Measurements from ENCODE around the gene STBD1. TPM values are rescaled to one million over a fixed set of nuclear protein-coding genes. Genes with fewer than 3 reads are reported as not detected.

The STBD1 gene
- total RNA-seq, 1 donor from 2014 or later: 4.1 TPM

DNA sequence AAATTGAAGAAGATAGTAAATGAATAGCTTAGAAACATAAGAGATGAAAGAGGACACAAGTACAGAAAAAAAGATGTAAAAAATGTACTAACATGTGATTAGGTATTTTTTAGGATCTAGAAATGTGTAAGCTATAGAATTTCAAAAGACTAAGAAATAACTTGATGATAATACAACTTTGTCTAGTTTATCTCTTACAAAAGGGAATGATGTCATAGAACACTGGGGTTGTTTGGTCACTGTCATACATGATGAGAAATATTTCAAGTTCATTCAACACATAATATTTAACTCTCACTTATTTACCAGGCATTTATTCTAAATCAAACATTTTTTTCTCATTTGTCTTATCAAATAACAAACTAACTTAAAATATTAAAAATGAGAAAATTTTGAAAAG lies 18.5 kb downstream of the STBD1 start:
- no peak for DNase-seq (ENCODE audit: extremely low spot score, unreplicated experiment)
- Mint-ChIP-seq H3K9me3 (peaks cover 25% of the 10 kb centered on the region), H3K27ac (no peak overlapping the region), H3K27me3 (no peaks in the 10 kb centered on the region), H3K36me3 (no peaks in the 10 kb centered on the region), H3K4me1 (ENCODE audit: unreplicated experiment) (no peaks in the 10 kb centered on the region), H3K4me3 (no peak overlapping the region)
- no peak for TF ChIP-seq CTCF (conservative IDR thresholded peaks at IDR 0.05)

DNA sequence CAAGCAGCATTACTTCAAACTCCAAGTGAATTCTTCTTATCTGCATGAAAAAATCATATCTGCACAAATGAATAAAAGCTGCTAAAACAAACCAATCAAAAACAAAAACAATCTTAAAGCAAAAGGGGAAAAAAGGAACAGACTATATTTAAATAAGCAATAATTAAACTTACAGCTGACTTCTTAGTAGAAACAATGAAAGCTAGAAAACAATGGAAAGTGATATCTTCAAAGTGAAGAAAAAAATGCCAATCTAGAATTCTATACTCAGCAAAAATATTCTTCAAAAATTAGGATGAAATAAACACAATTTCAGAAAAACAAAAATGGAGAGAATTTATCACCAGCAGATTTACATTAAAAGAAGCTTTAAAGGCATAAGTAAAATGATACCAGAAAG lies 20.0 kb downstream of the STBD1 start:
- Mint-ChIP-seq H3K4me1 (ENCODE audit: unreplicated experiment) (no peaks in the 10 kb centered on the region), H3K27ac (no peak overlapping the region), H3K27me3 (no peaks in the 10 kb centered on the region), H3K9me3 (peaks cover 13% of the 10 kb centered on the region), H3K36me3 (no peaks in the 10 kb centered on the region), H3K4me3 (no peak overlapping the region)
- no peak for TF ChIP-seq CTCF (conservative IDR thresholded peaks at IDR 0.05)
- no peak for DNase-seq (ENCODE audit: extremely low spot score, unreplicated experiment)

DNA sequence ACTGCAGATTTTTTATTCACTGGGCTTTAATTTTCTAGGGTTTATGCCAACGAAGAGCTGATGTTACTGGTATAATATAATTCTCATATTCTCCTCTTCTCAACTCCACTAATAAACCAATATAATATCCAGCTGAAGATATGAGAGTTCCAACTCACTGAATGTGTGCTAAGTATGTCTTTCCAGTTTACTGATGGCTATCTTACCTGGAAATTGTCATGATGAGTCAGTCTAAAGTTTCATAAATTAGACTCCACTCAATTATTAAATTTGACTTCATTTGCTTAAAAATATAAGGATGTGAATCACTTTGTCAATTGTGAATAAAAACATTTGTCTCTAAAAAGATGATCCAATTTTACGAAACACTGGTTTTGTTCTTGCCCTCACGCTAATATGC lies 28.4 kb downstream of the STBD1 start:
- Mint-ChIP-seq H3K27ac (no peak overlapping the region), H3K4me3 (no peak overlapping the region), H3K9me3 (peaks cover 5% of the 10 kb centered on the region), H3K4me1 (ENCODE audit: unreplicated experiment) (peaks cover 2% of the 10 kb centered on the region), H3K36me3 (no peaks in the 10 kb centered on the region), H3K27me3 (no peaks in the 10 kb centered on the region)
- TF ChIP-seq CTCF (conservative IDR thresholded peaks at IDR 0.05): no peak
- DNase-seq (ENCODE audit: extremely low spot score, unreplicated experiment): no peak

- TF ChIP-seq CTCF (conservative IDR thresholded peaks at IDR 0.05): no peak
- H3K36me3 Mint-ChIP-seq: no peaks in the 10 kb centered on the region
- H3K4me3 Mint-ChIP-seq: no peak overlapping the region
- peaks cover 5% of the 10 kb centered on the region for H3K9me3 Mint-ChIP-seq
- DNase-seq (ENCODE audit: extremely low spot score, unreplicated experiment): no peak
- peaks cover 7% of the 10 kb centered on the region for H3K27me3 Mint-ChIP-seq
- no peak overlapping the region for H3K27ac Mint-ChIP-seq
- peaks cover 3% of the 10 kb centered on the region for H3K4me1 Mint-ChIP-seq (ENCODE audit: unreplicated experiment)
Measured at GRCh38 chr4:76339364-76339763, 32.8 kb downstream of the STBD1 start.

GRCh38 chr4:76341063-76341462 lies 34.5 kb downstream of the STBD1 start:
- TF ChIP-seq CTCF (conservative IDR thresholded peaks at IDR 0.05): no peak
- no peak for DNase-seq (ENCODE audit: extremely low spot score, unreplicated experiment)
- no peak overlapping the region for H3K4me3 Mint-ChIP-seq
- peaks cover 12% of the 10 kb centered on the region for H3K27me3 Mint-ChIP-seq
- no peaks in the 10 kb centered on the region for H3K36me3 Mint-ChIP-seq
- no peak overlapping the region for H3K27ac Mint-ChIP-seq
- peaks cover 3% of the 10 kb centered on the region for H3K4me1 Mint-ChIP-seq (ENCODE audit: unreplicated experiment)
- H3K9me3 Mint-ChIP-seq: peaks cover 5% of the 10 kb centered on the region

DNA sequence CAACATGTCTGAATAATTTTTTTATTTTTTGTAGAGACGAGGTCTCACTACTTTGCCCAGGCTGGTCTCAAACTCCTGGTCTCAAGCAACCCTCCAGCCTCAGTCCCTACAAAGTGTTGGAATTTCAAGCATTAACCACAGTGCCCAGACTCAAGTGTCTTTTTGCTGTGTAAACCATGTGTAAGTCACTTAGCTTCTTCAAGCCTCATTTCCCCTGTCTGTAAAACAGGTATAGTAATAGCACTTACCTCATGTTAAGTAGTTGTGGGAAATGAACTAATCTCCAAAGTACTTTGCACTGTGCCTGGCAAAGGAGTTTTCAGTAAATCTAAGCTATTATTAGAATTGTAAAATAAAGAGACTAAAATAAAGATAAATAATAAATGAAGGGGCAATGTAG lies 35.7 kb downstream of the STBD1 start:
- Mint-ChIP-seq H3K9me3 (no peaks in the 10 kb centered on the region), H3K4me1 (ENCODE audit: unreplicated experiment) (peaks cover 3% of the 10 kb centered on the region), H3K36me3 (no peaks in the 10 kb centered on the region), H3K27me3 (peaks cover 12% of the 10 kb centered on the region), H3K4me3 (no peak overlapping the region), H3K27ac (no peak overlapping the region)
- TF ChIP-seq CTCF (conservative IDR thresholded peaks at IDR 0.05): no peak
- DNase-seq (ENCODE audit: extremely low spot score, unreplicated experiment): no peak

Measured in type B pancreatic cell (in vitro differentiated cells).